Prostate gland (tissue), 2 donors: Measurements from ENCODE around the gene ZNF19. TPM values are rescaled to one million over a fixed set of nuclear protein-coding genes. Genes with fewer than 3 reads are reported as not detected.
A peak's percentile ranks its signal among the peaks of the same experiment; 100 is the strongest.

Experiments
- DNase-seq: peaks from one replicate; pipeline ENCODE4 v3.0.0-alpha.2; 2019; ENCODE audit warnings: low spot score
- H3K27ac ChIP-seq, 2 donors: fragments of 200-600 bp; sonication (generic); 2 replicates each; pipeline ENCODE4 v1.5.1; 2017 to 2019
- H3K27me3 ChIP-seq: fragments of 200-600 bp; sonication (generic); replicated peaks from 2 replicates; pipeline ENCODE4 v1.5.1; 2019; ENCODE audit not compliant: insufficient read depth
- H3K36me3 ChIP-seq, 2 donors: fragments of 200-600 bp; sonication (generic); 1 replicate in 1 of 2; 2 replicates in 1 of 2; pipeline versions ENCODE4 v1.5.1 to v1.8.1; 2017 to 2019
- H3K4me1 ChIP-seq: fragments of 200-600 bp; sonication (generic); replicated peaks from 2 replicates; pipeline ENCODE4 v1.5.1; 2019
- H3K4me3 ChIP-seq, 2 donors: fragments of 200-600 bp; sonication (generic); 2 replicates each; pipeline ENCODE4 v1.5.1; 2017 to 2019
- H3K9me3 ChIP-seq: fragments of 200-600 bp; sonication (generic); 2 replicates; pipeline ENCODE4 v1.5.1; 2017
- CTCF ChIP-seq, 4 experiments: fragments of 200-600 bp in 2 of 4; fragments of 450-650 bp in 2 of 4; sonication (generic) in 2 of 4; IDR thresholded peaks; 1 replicate in 3 of 4; 2 replicates in 1 of 4; pipeline ENCODE4 v1.5.1; 2016 to 2019; ENCODE audit warnings: antibody characterized with exemption in 4 of 4, mild to moderate bottlenecking in 2 of 4, moderate library complexity in 2 of 4
- POLR2A ChIP-seq: fragments of 450-650 bp; IDR thresholded peaks from one replicate; pipeline ENCODE4 v1.6.1; 2016; ENCODE audit warnings: antibody characterized with exemption, mild to moderate bottlenecking
- POLR2AphosphoS5 ChIP-seq: sonication (generic); formaldehyde crosslinking; IDR thresholded peaks from one replicate; pipeline ENCODE4 v1.6.1; 2017; ENCODE audit warnings: antibody characterized with exemption
- WGBS: methylation state at CpG from one replicate; pipeline ENCODE4 v1.1.5; 2018; 5-methylcytosine and 5-hydroxymethylcytosine counted together
- intact Hi-C: fragments of 100-400 bp; cut with DNase I; formaldehyde crosslinking; loops from one replicate; pipeline ENCODE4 v1.14.2; 2022
- total RNA-seq, 2 donors: library from RNA; depleted of rRNA; stranded (reverse); fragments of >200 nt; gene quantifications; one replicate each; pipeline ENCODE4 v1.1.0, GENCODE V29; 2016

Gene ZNF19
- total RNA-seq, 2 donors from 2014 or later = 5.3 to 11.5 TPM

GRCh38 chr16:71492786-71493185 is 3.7 kb upstream of the ZNF19 start:
- TF ChIP-seq POLR2AphosphoS5 = no peak
- no peak for TF ChIP-seq POLR2A
- no peak for TF ChIP-seq CTCF (IDR thresholded peaks at IDR 0.05)
- 69% methylated on average over 2 of the region's 2 CpGs for WGBS
- no peaks in the 10 kb centered on the region for H3K36me3 ChIP-seq
- H3K9me3 ChIP-seq = no peaks in the 10 kb centered on the region
- H3K4me1 ChIP-seq = no peaks in the 10 kb centered on the region
- H3K27ac ChIP-seq = no peak overlapping the region
- intact Hi-C loops = no loop called here
- H3K4me3 ChIP-seq = no peak overlapping the region
- DNase-seq = no peak
- no peaks in the 10 kb centered on the region for H3K27me3 ChIP-seq

DNA sequence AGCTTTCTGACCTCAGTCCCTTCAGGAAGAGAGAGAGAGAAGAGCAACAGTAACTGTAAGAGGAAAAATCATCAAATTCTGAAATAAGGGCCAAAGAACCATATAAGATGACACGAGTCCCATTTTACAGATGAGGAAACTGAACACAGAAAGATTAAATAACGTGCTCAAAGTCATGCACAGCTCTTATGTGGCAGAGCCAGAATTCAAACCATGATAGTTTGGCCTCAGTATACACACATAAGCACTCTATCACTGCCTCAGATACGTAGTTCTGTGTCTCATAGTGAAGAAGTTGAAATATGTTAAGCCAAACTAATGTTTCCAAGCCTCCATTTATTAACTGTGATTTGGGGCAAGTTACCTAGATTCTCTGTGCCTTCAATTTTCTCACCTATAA is 1.9 kb upstream of the ZNF19 start:
- 73% methylated on average over 3 of the region's 3 CpGs for WGBS
- intact Hi-C loops = no loop called here
- H3K9me3 ChIP-seq = no peaks in the 10 kb centered on the region
- DNase-seq = no peak
- no peaks in the 10 kb centered on the region for H3K27me3 ChIP-seq
- H3K4me1 ChIP-seq = no peaks in the 10 kb centered on the region
- TF ChIP-seq CTCF (IDR thresholded peaks at IDR 0.05) = no peak
- TF ChIP-seq POLR2A = no peak
- TF ChIP-seq POLR2AphosphoS5 = no peak
- H3K27ac ChIP-seq = no peak overlapping the region
- H3K4me3 ChIP-seq = no peak overlapping the region
- no peaks in the 10 kb centered on the region for H3K36me3 ChIP-seq

- intact Hi-C loops = no loop called here
- no peaks in the 10 kb centered on the region for H3K4me1 ChIP-seq
- no peak overlapping the region for H3K4me3 ChIP-seq
- no peaks in the 10 kb centered on the region for H3K9me3 ChIP-seq
- no peaks in the 10 kb centered on the region for H3K27me3 ChIP-seq
- no peak for DNase-seq
- no peak for TF ChIP-seq POLR2A
- no peak for TF ChIP-seq POLR2AphosphoS5
- TF ChIP-seq CTCF (IDR thresholded peaks at IDR 0.05) = no peak
- H3K36me3 ChIP-seq = no peaks in the 10 kb centered on the region
- no peak overlapping the region for H3K27ac ChIP-seq
Observed at GRCh38 chr16:71490361-71490760, 1.2 kb upstream of the ZNF19 start.

GRCh38 chr16:71484006-71484893 is 4.9 kb downstream of the ZNF19 start:
- H3K36me3 ChIP-seq = no peaks in the 10 kb centered on the region
- DNase-seq = peak; percentile 86
- peak overlapping the region; percentile 83 to 87 for H3K4me3 ChIP-seq
- TF ChIP-seq CTCF (IDR thresholded peaks at IDR 0.05) (peak in 1 of 4 experiments; percentile 20), POLR2AphosphoS5 (peak; percentile 92), POLR2A (peak; percentile 62)
- no peaks in the 10 kb centered on the region for H3K27me3 ChIP-seq
- under 1% methylated on average over 39 of the region's 44 CpGs for WGBS
- intact Hi-C loops = loop anchor here (1.0 kb wide), 1 partner anchor 22 kb away; the partner anchor contains the start of gene ZNF23
- no peaks in the 10 kb centered on the region for H3K4me1 ChIP-seq
- H3K27ac ChIP-seq = peak overlapping the region; percentile 95 to 96
- no peaks in the 10 kb centered on the region for H3K9me3 ChIP-seq

DNA sequence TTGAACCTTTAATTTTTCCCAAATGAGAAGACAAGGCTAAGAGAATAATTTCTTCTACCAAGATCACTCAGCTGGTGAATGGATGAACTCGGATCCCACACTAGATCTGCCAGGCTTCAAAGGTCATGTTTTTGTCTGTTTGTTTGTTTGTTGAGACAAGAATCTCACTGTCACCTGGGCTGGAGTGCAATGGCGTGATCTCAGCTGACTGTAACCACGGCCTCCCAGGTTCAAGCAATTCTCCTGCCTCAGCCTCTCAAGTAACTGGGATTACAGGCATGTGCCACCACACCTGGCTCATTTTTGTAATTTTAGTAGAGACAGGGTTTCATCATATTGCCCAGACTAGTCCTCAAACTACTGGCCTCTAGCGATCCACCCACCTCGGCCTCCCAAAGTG is 6.6 kb downstream of the ZNF19 start:
- no peak for DNase-seq
- TF ChIP-seq POLR2AphosphoS5 (no peak), POLR2A (no peak), CTCF (IDR thresholded peaks at IDR 0.05) (no peak)
- Histone ChIP-seq H3K27me3 (no peaks in the 10 kb centered on the region), H3K9me3 (no peaks in the 10 kb centered on the region), H3K27ac (no peak overlapping the region), H3K4me1 (no peaks in the 10 kb centered on the region), H3K4me3 (no peak overlapping the region), H3K36me3 (no peaks in the 10 kb centered on the region)
- WGBS = 87% methylated on average over 5 of the region's 5 CpGs
- intact Hi-C loops = no loop called here
